ENCODE results near the gene IRF1.

Gene IRF1

DNA sequence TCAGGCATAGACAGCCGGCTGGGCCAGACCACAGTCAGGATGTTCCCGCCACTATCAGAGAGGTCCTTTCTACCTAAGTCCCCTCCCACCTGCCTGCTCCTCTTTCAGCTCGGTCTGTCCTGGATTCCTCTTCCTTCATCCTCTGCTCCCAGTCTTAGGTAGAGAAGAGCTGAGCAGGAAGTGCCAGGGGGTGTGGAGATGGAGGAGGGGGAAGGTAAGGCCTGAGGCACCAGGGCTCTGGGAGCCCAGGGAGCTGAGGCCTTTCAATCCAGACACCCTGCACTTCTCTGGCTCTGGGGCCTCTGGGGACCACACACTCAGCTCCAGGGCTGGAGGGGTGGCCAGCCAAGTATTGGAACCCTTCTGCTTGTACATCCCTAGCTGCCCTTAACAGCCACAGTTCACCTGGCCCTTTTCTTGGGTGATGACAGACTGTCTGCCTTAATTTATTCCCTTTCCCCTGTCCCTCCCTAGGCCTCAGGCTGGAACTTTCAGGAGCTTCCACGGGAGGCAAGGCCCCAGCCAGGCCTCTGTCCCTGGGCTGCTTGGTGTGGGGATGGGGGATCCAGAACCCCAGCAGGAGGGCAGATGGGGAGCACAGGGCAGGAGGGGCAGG, 15.6 kb downstream of the IRF1 start:
- no peak for DNase-seq (ENCODE audit: low read depth in 2 of 3, low spot score in 2 of 3)

DNA sequence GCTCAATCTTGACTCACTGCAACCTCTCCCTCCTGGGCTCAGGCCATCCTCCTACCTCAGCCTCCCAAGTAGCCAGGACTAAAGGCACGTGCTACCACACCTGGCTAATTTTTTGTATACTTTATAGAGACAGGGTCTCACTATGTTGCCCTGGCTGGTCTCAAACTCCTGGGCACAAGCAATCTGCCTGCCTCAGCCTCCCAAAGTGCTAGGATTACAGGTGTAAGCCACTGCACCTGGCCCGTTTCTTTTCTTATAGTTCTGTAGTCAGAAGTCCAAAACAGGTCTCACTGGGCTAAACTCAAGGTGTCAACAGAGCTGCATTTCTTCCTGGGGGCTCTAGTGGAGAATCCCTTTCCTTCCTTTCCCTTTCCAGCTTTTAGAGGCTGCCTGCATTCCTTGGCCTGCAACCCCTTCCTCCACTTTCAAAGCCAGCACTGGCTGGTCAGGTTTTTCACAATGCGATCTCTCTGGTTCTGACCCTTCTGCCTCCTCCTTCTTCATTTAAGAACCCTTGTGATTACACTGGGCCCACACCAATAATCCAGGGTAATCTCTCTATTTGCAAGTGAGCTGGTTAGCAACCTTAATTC, 16.3 kb downstream of the IRF1 start:
- DNase-seq (ENCODE audit: low read depth in 2 of 3, low spot score in 2 of 3) = no peak

DNA sequence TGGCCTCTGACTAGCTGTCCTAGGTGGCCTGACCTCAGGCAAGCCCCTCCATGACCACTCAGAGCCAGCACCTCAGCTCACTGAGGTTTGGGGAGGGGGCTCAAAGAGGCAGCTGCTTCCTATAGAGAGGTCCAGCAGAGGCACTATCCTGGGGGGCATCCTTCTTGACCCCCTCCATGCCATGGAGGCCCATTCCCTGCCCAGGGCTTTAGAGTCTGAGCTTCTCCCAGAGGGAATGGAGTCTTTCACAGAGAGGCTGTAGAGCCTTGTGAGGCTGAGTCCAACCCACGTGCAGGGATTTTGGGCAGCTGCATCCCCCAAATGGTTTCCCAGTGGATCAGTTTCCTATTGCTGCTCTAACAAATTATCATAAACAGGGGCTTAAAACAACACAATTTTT, 16.9 kb downstream of the IRF1 start:
- no peak for DNase-seq (ENCODE audit: low read depth in 2 of 3, low spot score in 2 of 3)

GRCh38 chr5:132473019-132473531, 17.5 kb downstream of the IRF1 start:
- DNase-seq (ENCODE audit: low read depth in 2 of 3, low spot score in 2 of 3) = peak in 1 of 3 experiments; percentile 65

DNA sequence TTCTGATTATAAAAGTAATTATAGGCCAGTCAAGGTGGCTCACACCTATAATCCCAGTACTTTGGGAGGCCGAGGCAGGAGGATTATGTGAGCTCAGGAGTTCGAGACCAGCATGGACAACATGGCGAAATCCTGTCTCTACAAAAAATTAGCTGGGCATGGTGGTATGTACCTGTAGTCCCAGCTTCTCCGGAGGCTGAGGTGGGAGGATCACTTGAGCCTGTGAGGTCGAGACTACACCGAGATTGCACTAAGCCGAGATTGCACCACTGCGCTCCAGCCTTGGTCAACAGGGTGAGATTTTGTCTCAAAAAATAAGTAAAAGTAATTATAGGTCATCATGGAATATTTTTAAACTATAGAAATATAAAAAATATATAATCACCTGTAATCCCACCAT, 18.1 kb downstream of the IRF1 start:
- no peak for DNase-seq (ENCODE audit: low read depth in 2 of 3, low spot score in 2 of 3)

- no peak for DNase-seq (ENCODE audit: low read depth in 2 of 3, low spot score in 2 of 3)
These were observed 18.6 kb downstream of the IRF1 start for GRCh38 chr5:132471944-132472343.

DNA sequence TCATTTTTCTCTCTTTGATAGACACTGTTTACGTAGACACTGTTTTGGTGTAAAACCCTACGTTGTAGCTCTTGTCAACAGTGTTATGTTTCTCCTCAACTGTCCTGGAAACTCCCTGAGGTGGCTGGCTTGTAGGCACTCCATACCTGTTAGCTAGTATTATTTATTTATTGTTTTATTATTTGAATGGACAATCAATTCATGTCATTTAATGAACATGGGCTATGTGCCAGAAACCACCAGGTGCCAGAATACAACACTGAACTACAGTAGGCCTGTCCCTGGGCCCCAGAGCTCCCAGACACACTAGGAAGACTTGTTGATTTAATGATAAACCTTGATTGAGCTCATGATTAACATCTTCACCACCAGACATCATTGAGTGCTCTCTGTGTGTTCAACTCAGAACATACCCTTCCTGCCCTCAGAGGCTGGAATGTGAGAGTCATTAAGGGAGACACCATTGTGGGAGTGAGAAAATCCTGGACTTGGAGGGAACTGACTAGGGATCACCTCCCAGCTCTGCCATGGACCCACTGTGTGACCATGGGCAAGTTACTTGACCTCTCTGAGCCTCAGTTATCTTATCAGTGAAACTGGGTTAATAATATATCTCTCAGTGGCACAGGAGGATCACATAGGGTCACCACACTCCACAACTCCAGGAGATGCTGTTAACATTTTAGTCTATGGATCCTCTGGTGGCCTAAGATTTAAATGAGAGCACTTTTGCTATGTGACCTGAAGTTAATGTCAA, 19.2 kb downstream of the IRF1 start:
- DNase-seq (ENCODE audit: low read depth in 2 of 3, low spot score in 2 of 3) = no peak

DNA sequence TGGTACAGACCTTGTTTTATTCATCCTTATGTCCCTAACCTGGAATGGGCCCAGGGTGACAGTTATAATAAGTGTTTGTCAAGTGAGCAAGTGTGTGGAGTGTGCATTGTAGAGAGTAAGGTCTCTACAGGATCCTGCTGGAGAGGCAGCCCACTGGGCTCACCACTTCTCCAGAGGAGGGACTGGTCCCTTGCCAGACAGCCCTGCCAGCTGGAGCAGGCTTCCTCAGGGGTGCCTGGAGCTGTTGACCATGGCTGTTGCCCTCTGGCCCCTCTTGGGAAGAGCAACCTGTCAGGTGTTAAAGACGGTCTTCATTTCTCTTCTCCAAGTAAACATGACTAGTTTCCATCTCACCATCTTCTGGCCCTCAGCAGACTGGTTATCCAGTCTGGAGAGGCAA, 20.0 kb downstream of the IRF1 start:
- no peak for DNase-seq (ENCODE audit: low read depth in 2 of 3, low spot score in 2 of 3)

DNA sequence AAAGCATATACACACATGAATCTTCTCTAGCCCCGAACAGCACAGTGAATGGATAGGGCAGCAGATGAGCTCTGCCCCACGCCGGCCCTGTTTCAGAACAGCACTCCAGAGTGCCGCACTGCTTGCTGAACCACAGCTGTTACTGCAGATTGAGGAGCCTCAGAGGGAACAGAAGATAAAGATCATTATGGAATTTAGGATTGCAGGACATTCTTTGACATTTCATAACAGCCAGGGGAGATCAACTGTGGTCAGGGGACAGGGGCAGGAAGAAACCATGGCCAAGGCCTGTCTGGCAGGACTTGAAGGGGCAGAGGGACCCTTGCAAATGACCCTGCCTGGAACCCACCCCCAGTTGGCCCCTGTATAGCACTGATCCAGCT, 20.6 kb downstream of the IRF1 start:
- DNase-seq (ENCODE audit: low read depth in 2 of 3, low spot score in 2 of 3) = no peak

- DNase-seq (ENCODE audit: low read depth in 2 of 3, low spot score in 2 of 3) = no peak
These were observed 21.1 kb downstream of the IRF1 start for GRCh38 chr5:132469380-132470009.

- no peak for DNase-seq (ENCODE audit: low read depth in 2 of 3, low spot score in 2 of 3)
These were observed 21.8 kb downstream of the IRF1 start for GRCh38 chr5:132468656-132469379.

- no peak for DNase-seq (ENCODE audit: low read depth in 2 of 3, low spot score in 2 of 3)
These were observed 23.1 kb downstream of the IRF1 start for GRCh38 chr5:132467287-132467984.

GRCh38 chr5:132466433-132467286, 23.9 kb downstream of the IRF1 start:
- no peak for DNase-seq (ENCODE audit: low read depth in 2 of 3, low spot score in 2 of 3)

DNA sequence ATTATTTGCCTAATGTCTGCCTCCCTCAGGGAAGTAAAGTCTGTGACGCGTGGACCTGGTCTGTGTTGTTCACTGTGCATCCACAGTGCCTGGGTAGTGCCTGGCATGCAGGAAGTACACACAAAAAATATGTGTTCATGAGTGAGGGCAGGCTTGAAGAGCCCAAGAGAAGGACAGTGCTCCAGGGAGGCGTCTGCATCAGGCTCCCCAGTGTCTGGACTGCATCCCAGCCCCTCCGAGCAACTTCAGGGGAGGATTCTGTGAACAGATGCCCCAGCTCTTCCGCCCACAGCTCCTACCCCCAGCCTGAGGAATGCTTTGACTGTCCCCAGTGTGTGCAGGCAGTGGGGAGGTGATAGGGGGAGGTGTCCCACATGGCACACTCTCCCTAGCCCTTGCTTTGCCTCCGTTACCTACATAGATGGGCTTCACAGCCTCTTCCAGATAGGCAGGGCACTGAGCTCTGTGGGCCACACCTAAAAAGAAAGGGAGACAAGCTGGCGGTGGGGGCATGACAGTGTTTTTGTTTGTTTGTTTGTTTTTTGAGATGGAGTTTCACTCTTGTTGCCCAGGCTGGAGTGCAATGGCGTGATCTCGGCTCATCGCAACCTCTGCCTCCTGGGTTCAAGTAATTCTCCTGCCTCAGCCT, 25.4 kb downstream of the IRF1 start:
- no peak for DNase-seq (ENCODE audit: low read depth in 2 of 3, low spot score in 2 of 3)

DNA sequence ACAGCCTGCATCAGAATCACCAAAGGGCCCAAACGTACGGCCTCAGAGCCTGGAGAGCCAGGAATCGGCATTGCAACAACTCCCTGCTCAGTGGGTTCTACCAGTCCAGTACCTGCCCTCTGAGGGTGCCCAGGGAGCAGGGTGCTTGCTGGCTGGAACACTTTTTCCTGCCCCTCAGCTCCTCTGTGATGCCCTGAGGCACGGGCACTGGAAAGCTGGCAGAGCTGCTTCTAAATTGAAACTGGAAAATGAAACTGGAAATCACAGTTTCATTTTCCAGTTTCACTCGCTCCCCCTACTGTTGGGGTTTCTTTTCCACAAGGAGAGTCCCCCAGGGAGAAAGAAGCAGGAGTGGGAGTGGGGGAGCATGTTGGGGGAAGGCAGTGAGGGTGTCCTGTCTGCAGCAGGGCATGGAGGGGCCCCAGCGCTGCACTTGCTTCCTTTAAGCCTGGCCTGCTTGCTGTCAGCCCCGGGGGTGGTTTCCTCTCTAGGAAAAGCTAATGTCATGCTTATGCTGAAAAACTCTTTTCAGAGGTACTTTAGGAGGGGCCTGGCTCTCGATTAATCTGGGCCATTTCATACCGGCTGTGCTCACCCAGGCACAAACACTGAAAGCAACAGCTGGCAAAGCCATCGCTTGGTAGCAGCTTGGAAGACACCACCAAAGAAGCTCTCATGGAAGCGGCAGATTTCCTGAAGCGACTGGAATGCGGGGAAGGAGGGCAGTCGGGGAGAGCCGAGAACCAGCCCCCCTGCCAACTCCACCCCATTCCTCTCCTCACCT, 26.2 kb downstream of the IRF1 start:
- DNase-seq (ENCODE audit: low read depth in 2 of 3, low spot score in 2 of 3) = no peak

DNA sequence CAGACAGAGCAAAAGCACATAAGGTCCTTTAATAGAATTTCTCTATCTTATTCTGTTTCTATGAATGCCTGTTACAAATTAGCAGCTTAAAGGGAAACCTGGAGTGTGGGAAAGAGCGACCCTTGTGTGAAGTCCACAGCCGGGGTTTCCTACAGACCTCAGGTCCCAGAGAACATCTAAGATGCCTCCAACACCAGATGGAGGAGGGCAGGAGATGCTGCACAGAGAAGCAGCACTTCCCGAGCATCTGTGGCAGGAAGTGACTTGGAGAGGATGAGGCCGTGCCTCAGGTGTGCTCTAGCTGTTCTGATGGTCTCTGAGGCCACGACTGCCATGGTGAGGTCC, 26.8 kb downstream of the IRF1 start:
- DNase-seq (ENCODE audit: low read depth in 2 of 3, low spot score in 2 of 3) = no peak

DNA sequence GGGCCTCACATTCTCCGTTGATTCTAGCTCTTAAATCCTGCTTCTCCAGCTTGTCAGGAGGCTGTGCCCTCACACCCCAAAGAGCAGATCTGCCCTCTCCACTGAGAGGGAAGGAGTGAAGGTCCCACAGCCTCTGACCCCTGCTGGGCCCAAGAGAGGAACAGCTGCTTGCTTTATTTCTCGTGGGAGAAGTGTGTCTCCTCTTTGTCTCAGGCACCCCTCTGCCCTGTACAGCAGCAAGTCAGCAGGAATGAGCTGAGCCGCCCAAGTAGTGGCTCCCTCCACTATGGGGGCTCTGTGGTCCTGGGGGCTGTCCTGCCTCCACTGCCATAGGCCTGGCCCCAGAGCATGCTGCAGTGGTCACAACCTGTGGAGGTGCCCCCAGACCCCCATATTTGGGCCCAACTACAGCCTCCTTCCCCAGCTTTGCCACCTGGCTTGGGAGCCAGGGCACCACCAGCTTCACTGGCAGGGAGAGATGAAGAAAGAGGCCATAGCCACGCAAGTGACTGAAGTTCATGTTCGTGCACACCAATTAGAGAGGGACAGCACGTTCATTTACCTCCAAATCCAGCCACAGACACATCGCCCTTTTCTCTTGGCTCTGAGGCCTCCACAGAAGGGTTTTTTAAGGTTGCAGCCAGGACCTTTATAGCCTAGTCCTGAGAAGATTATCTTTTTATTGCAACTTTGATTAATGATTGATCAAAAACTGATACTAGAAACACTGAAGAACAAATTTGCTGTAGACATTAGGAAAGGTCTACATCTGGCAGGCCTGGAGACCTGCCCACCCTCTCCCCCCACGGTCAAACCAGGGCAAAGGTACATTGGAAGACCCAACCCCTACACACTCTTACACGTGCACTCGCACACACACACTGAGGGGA, 27.5 kb downstream of the IRF1 start:
- no peak for DNase-seq (ENCODE audit: low read depth in 2 of 3, low spot score in 2 of 3)

- DNase-seq (ENCODE audit: low read depth in 2 of 3, low spot score in 2 of 3) = no peak
These were observed 28.2 kb downstream of the IRF1 start for GRCh38 chr5:132462333-132462732.

Measured in activated CD8-positive, alpha-beta memory T cell treated with anti-CD3 and anti-CD28 coated beads for 48 hours (primary cell).